WERI-Rb-1 (cell line): ENCODE measurements around the gene LNPK.

Experiments used
- DNase-seq: peaks from one replicate; pipeline ENCODE4 v3.0.0-alpha.2; 2020
- H3K27ac ChIP-seq: fragments of 250-450 bp; sonication (Bioruptor Pico); 2 replicates; pipeline ENCODE4 v1.5.1; 2020; ENCODE audit warnings: mild to moderate bottlenecking, moderate library complexity
- H3K27me3 ChIP-seq: fragments of 250-450 bp; sonication (Bioruptor Pico); 2 replicates; pipeline ENCODE4 v1.5.1; 2021; ENCODE audit warnings: mild to moderate bottlenecking, low read depth, moderate library complexity; ENCODE audit not compliant: insufficient read depth, severe bottlenecking
- H3K36me3 ChIP-seq: fragments of 250-450 bp; sonication (Bioruptor Pico); 2 replicates; pipeline ENCODE4 v1.5.1; 2020; ENCODE audit warnings: mild to moderate bottlenecking, moderate library complexity
- H3K4me3 ChIP-seq: 2 replicates; pipeline ENCODE4 v1.5.1; 2011; ENCODE audit warnings: low read depth, mild to moderate bottlenecking, control low read depth, low read length
- H3K9me3 ChIP-seq: fragments of 250-450 bp; sonication (Bioruptor Pico); 2 replicates; pipeline ENCODE4 v1.5.1; 2021; ENCODE audit warnings: mild to moderate bottlenecking, moderate library complexity; ENCODE audit not compliant: severe bottlenecking
- TF ChIP-seq, protein P1 (sequence below): IDR thresholded peaks from 2 replicates; pipeline ENCODE4 v1.5.1; 2011; ENCODE audit warnings: low read depth, mild to moderate bottlenecking, control low read depth, inconsistent platforms, low read length

Gene LNPK

GRCh38 chr2:175950512-175950911 lies 51.6 kb downstream of the LNPK start:
- TF ChIP-seq, protein P1, sequence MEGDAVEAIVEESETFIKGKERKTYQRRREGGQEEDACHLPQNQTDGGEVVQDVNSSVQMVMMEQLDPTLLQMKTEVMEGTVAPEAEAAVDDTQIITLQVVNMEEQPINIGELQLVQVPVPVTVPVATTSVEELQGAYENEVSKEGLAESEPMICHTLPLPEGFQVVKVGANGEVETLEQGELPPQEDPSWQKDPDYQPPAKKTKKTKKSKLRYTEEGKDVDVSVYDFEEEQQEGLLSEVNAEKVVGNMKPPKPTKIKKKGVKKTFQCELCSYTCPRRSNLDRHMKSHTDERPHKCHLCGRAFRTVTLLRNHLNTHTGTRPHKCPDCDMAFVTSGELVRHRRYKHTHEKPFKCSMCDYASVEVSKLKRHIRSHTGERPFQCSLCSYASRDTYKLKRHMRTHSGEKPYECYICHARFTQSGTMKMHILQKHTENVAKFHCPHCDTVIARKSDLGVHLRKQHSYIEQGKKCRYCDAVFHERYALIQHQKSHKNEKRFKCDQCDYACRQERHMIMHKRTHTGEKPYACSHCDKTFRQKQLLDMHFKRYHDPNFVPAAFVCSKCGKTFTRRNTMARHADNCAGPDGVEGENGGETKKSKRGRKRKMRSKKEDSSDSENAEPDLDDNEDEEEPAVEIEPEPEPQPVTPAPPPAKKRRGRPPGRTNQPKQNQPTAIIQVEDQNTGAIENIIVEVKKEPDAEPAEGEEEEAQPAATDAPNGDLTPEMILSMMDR, result no peak
- no peak for DNase-seq
- no peaks in the 10 kb centered on the region for H3K27me3 ChIP-seq
- no peaks in the 10 kb centered on the region for H3K9me3 ChIP-seq
- no peak overlapping the region for H3K27ac ChIP-seq
- no peak overlapping the region for H3K4me3 ChIP-seq
- peaks cover 8% of the 10 kb centered on the region; the same call in 1 of the 2 replicates for H3K36me3 ChIP-seq

DNA sequence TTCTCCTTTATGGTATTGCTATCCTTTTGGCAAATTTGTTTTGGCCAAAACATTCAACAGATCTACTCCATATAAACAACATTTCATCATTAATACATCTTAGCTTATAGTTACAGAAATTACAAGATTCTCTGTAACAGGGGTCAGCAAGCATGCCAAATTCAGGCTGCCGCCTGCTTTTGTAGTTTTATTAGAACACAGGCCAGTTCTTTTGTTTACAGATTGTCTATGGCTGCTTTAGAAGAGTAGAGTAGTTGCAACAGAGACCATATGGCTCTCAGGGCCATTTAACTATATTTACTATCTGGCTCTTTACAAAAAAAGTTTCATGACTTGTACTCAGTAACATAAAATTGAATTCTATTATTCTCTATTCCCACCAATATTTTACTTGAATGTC lies 53.9 kb downstream of the LNPK start:
- Histone ChIP-seq H3K4me3 (no peak overlapping the region), H3K9me3 (no peaks in the 10 kb centered on the region)
- no peak for DNase-seq

GRCh38 chr2:175947073-175947472 lies 55.0 kb downstream of the LNPK start:
- H3K27me3 ChIP-seq, result no peaks in the 10 kb centered on the region
- no peak overlapping the region for H3K4me3 ChIP-seq
- no peaks in the 10 kb centered on the region for H3K9me3 ChIP-seq
- H3K27ac ChIP-seq, result no peak overlapping the region
- TF ChIP-seq, protein P1, result no peak
- H3K36me3 ChIP-seq, result peaks cover 10% of the 10 kb centered on the region; the same call in 1 of the 2 replicates
- no peak for DNase-seq

More for the DNA sequence above, 53.9 kb downstream of the LNPK start:
- peaks cover 8% of the 10 kb centered on the region; the same call in 1 of the 2 replicates for H3K36me3 ChIP-seq
- H3K27ac ChIP-seq, result no peak overlapping the region
- H3K27me3 ChIP-seq, result no peaks in the 10 kb centered on the region
- TF ChIP-seq, protein P1, result no peak

GRCh38 chr2:175941699-175942098 lies 60.4 kb downstream of the LNPK start:
- TF ChIP-seq, protein P1, result no peak
- Histone ChIP-seq H3K27ac (no peak overlapping the region), H3K27me3 (no peaks in the 10 kb centered on the region), H3K4me3 (no peak overlapping the region), H3K9me3 (no peaks in the 10 kb centered on the region), H3K36me3 (peaks cover 5% of the 10 kb centered on the region; the same call in 1 of the 2 replicates)
- DNase-seq, result no peak

DNA sequence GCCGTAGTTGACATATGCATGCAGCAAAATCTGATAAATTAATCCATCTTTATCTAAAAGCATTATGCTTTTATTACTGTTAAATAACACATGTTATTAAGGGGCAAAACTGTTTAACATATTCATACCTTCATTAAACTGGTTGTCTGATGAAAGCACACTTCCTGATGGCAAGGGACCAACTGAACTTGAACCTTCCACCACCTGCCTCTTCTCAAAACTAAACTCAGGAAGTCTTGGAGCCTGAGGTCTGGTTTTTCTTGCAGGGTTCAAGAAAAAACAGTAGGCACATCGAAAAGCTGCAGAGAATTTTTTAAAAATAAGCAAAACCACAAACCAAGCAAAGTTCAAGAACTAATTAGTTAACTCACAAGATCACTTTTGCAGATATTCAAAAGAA lies 64.9 kb downstream of the LNPK start:
- TF ChIP-seq, protein P1, result no peak
- H3K4me3 ChIP-seq, result no peak overlapping the region
- no peak overlapping the region for H3K27ac ChIP-seq
- no peak for DNase-seq
- peaks cover 7% of the 10 kb centered on the region for H3K36me3 ChIP-seq
- H3K9me3 ChIP-seq, result no peaks in the 10 kb centered on the region
- H3K27me3 ChIP-seq, result no peaks in the 10 kb centered on the region

DNA sequence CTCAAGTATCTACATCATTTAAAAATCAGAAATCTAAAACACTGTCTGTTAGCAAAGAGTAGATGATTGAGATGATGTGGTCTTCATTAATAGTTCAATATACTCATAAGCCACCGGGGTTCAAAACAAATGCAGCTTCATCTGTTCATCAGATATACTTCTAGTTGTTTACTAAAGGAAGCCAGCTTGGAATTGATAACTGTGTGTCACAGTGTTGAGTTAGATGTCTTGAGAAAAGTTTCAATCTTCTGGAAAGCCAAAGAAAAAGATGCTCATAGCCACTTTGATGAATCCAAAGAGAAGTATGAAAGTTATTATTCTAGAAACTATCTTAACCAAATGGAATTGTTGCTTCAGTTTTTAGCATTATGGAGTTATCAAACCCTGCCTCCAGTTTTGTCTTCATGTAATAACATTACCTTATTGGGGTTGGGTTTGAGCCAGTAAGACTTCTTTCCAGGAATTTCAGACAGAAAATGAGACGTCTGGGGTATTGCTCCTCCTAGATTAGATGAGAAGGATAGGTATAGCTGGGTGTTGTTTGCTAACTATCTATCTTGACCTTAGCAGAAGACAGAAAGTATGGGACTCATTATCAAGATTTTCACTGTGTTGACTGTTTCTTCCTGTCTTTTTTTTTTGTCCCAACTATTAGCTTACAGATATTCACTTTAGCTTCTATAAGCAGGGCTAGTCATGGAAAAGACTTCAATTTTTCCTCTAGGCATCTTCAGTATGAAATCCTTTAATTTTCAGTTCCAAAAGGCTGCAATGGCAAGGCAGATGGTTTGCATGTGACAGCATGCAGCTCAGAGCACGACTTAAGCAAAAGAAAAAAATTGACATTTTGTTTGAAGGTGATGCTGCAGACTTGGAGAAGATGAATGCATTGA lies 66.5 kb downstream of the LNPK start:
- Histone ChIP-seq H3K27ac (no peak overlapping the region), H3K4me3 (no peak overlapping the region), H3K27me3 (no peaks in the 10 kb centered on the region), H3K9me3 (no peaks in the 10 kb centered on the region), H3K36me3 (peaks cover 4% of the 10 kb centered on the region; the same call in 1 of the 2 replicates)
- TF ChIP-seq, protein P1, result no peak
- no peak for DNase-seq
